HL-60 (cell line): ENCODE measurements around the gene CEP85.
"Not testable (repeated sequence)": the region's sequence is repeated elsewhere in the genome, so short reads cannot be mapped to it uniquely, and the experiment has no call there.

Experiments used
- DNase-seq, 2 experiments: peaks; one replicate each; pipeline ENCODE4 v3.0.0-alpha.2; 2010 to 2020; ENCODE audit warnings: low read depth in 1 of 2, low spot score in 1 of 2
- H3K27ac ChIP-seq: fragments of 250-450 bp; sonication (Bioruptor Pico); replicated peaks from 2 replicates; pipeline ENCODE4 v1.5.1; 2020; ENCODE audit warnings: mild to moderate bottlenecking, moderate library complexity
- H3K27me3 ChIP-seq: fragments of 250-450 bp; sonication (Bioruptor Pico); 2 replicates; pipeline ENCODE4 v1.5.1; 2021; ENCODE audit warnings: mild to moderate bottlenecking, moderate library complexity; ENCODE audit not compliant: insufficient read depth, poor library complexity, severe bottlenecking
- H3K4me3 ChIP-seq: replicated peaks from 2 replicates; pipeline ENCODE4 v1.5.1; 2011; ENCODE audit warnings: mild to moderate bottlenecking, control low read depth, low read length; ENCODE audit not compliant: insufficient read depth
- GABPA ChIP-seq: IDR thresholded peaks from 2 replicates; pipeline ENCODE4 v1.6.1; 2012; ENCODE audit warnings: low read depth
- POLR2AphosphoS5 ChIP-seq: IDR thresholded peaks from 2 replicates; pipeline ENCODE4 v1.6.1; 2012; ENCODE audit warnings: low read depth
- SPI1 ChIP-seq: IDR thresholded peaks from 2 replicates; pipeline ENCODE4 v1.6.1; 2012; ENCODE audit warnings: low read depth, mild to moderate bottlenecking, borderline replicate concordance
- TF ChIP-seq, protein P1 (sequence below): IDR thresholded peaks from one replicate; pipeline ENCODE4 v1.5.1; 2011; ENCODE audit warnings: low read length, control low read depth, inconsistent platforms; ENCODE audit not compliant: insufficient read depth
- TF ChIP-seq, protein P2 (sequence below): IDR thresholded peaks from 2 replicates; pipeline ENCODE4 v1.6.1; 2012; ENCODE audit warnings: low read depth; ENCODE audit not compliant: insufficient replicate concordance

Gene CEP85

DNA sequence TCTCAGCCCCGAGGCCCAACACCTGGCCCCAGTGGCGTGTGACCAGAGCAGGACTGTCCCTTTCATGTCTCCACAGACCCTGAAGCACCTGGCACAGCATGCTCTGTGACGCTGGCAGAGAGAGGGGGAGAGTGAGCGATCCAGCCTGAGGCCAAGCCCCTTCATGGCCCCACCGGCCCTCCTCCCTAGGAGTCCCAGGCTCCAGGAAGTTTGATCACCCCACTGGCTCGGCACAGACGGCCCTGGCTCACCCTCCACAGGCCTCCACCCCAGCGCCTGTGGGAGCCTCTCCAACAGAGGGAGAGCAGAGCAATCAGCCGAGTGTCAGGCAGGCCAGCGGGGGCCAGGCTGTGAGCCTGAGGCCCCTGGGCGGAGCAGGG is 56.9 kb downstream of the CEP85 start:
- Histone ChIP-seq H3K4me3 (no peak overlapping the region), H3K27ac (peak overlapping the region; percentile 99), H3K27me3 (no peaks in the 10 kb centered on the region)
- TF ChIP-seq GABPA (no peak), POLR2AphosphoS5 (no peak), SPI1 (no peak)
- TF ChIP-seq, protein P1, sequence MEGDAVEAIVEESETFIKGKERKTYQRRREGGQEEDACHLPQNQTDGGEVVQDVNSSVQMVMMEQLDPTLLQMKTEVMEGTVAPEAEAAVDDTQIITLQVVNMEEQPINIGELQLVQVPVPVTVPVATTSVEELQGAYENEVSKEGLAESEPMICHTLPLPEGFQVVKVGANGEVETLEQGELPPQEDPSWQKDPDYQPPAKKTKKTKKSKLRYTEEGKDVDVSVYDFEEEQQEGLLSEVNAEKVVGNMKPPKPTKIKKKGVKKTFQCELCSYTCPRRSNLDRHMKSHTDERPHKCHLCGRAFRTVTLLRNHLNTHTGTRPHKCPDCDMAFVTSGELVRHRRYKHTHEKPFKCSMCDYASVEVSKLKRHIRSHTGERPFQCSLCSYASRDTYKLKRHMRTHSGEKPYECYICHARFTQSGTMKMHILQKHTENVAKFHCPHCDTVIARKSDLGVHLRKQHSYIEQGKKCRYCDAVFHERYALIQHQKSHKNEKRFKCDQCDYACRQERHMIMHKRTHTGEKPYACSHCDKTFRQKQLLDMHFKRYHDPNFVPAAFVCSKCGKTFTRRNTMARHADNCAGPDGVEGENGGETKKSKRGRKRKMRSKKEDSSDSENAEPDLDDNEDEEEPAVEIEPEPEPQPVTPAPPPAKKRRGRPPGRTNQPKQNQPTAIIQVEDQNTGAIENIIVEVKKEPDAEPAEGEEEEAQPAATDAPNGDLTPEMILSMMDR = no peak
- TF ChIP-seq, protein P2, sequence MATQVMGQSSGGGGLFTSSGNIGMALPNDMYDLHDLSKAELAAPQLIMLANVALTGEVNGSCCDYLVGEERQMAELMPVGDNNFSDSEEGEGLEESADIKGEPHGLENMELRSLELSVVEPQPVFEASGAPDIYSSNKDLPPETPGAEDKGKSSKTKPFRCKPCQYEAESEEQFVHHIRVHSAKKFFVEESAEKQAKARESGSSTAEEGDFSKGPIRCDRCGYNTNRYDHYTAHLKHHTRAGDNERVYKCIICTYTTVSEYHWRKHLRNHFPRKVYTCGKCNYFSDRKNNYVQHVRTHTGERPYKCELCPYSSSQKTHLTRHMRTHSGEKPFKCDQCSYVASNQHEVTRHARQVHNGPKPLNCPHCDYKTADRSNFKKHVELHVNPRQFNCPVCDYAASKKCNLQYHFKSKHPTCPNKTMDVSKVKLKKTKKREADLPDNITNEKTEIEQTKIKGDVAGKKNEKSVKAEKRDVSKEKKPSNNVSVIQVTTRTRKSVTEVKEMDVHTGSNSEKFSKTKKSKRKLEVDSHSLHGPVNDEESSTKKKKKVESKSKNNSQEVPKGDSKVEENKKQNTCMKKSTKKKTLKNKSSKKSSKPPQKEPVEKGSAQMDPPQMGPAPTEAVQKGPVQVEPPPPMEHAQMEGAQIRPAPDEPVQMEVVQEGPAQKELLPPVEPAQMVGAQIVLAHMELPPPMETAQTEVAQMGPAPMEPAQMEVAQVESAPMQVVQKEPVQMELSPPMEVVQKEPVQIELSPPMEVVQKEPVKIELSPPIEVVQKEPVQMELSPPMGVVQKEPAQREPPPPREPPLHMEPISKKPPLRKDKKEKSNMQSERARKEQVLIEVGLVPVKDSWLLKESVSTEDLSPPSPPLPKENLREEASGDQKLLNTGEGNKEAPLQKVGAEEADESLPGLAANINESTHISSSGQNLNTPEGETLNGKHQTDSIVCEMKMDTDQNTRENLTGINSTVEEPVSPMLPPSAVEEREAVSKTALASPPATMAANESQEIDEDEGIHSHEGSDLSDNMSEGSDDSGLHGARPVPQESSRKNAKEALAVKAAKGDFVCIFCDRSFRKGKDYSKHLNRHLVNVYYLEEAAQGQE = no peak
- DNase-seq = no peak

DNA sequence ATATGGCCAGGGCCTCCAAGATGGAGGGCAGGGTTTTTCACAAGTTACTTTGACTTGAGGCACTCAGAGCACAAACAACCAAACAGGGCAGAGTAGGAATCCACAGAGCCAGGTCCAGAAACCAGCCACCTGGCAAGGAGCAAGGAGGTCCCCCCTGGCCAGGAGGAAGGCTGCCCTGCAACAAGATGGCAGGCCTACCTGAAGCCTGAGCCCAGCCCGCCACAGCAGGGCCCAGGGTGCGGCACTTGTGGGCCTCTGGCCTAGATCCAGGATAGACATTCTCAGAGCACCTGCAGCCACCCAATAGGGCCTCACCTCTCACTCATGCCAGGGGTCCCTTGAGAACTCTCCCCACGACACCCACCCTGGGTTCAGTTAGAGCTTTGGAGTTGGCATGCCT is 57.4 kb downstream of the CEP85 start:
- no peak for DNase-seq
- TF ChIP-seq SPI1 (no peak), POLR2AphosphoS5 (no peak), GABPA (no peak)
- TF ChIP-seq, protein P2 = no peak
- TF ChIP-seq, protein P1 = no peak
- H3K27me3 ChIP-seq = no peaks in the 10 kb centered on the region
- peak overlapping the region; percentile 99 for H3K27ac ChIP-seq
- H3K4me3 ChIP-seq = no peak overlapping the region

DNA sequence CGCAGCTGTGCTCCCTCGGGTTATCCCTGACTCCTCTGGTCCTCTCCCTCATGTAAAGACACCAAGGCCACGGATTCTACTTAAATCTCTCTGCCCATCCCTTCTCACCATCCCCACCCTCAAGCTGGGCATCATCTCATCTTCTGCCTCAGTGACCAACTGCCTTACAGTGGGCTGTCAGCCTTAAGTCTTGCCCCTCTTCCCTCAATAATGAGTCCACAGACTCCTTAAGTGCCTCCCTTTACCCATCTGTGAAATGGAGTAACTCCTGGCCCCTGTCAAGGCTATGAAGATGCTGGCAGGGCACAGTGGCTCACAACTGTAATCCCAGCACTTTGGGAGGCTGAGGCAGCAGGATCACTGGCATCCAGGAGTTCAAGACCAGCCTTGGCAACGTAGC is 57.9 kb downstream of the CEP85 start:
- Histone ChIP-seq H3K27ac (peak overlapping the region; percentile 99), H3K4me3 (no peak overlapping the region), H3K27me3 (no peaks in the 10 kb centered on the region)
- no peak for TF ChIP-seq SPI1
- TF ChIP-seq, protein P2 = no peak
- DNase-seq = no peak

DNA sequence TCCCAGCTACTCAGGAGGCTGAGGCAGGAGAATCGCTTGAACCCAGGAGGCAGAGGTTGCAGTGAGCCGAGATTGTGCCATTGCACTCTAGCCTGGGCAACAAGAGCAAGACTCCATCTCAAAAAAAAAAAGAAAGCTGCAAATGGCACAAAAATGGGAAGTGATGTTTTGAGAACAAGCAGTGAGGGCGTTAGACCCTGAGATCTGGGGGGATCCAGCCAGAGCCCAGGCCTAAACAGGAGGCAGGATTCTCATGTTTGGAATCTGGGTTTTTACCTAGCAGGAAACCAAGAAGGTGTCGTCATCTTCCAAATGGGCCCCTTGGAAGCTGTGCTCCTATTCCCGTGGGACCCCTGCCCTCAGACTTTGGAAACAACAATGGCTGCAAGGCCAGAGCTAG is 58.7 kb downstream of the CEP85 start:
- not testable (repeated sequence) for H3K27me3 ChIP-seq, DNase-seq, H3K4me3 ChIP-seq
- TF ChIP-seq SPI1 = peak; percentile 75; the same call in 1 of the 2 replicates
- 0 out of 2 replicates have a peak overlapping the region, but pooled peaks have one; percentile 22 for H3K27ac ChIP-seq
